IPS-15b (cell line): ENCODE measurements around the gene GDI1.
A peak's percentile ranks its signal among the peaks of the same experiment; 100 is the strongest.

ENCODE experiments used
- H3K27me3 ChIP-seq: one replicate; pipeline ENCODE4 v1.6.1; 2013; ENCODE audit warnings: low read length; ENCODE audit not compliant: control insufficient read depth, insufficient read depth
- H3K36me3 ChIP-seq: one replicate; pipeline ENCODE4 v1.6.1; 2013; ENCODE audit warnings: low read length; ENCODE audit not compliant: control insufficient read depth, insufficient read depth
- H3K4me1 ChIP-seq: one replicate; pipeline ENCODE4 v1.6.1; 2013; ENCODE audit warnings: mild to moderate bottlenecking, low read length; ENCODE audit not compliant: control insufficient read depth, insufficient read depth
- H3K4me3 ChIP-seq: one replicate; pipeline ENCODE4 v1.5.1; 2013; ENCODE audit warnings: low read depth, low read length
- H3K9ac ChIP-seq: one replicate; pipeline ENCODE4 v1.6.1; 2013; ENCODE audit warnings: low read depth, mild to moderate bottlenecking, low read length
- H3K9me3 ChIP-seq: one replicate; pipeline ENCODE4 v1.6.1; 2013; ENCODE audit warnings: mild to moderate bottlenecking, low read length; ENCODE audit not compliant: control insufficient read depth, insufficient read depth

The GDI1 gene

GRCh38 chrX:154443479-154443910 is 6.5 kb downstream of the GDI1 start:
- H3K4me1 ChIP-seq: no peaks in the 10 kb centered on the region
- peak overlapping the region; percentile 35 for H3K4me3 ChIP-seq
- H3K27me3 ChIP-seq: no peaks in the 10 kb centered on the region
- peaks cover 44% of the 10 kb centered on the region for H3K36me3 ChIP-seq
- no peak overlapping the region for H3K9ac ChIP-seq
- no peaks in the 10 kb centered on the region for H3K9me3 ChIP-seq

GRCh38 chrX:154443992-154444754 is 7.2 kb downstream of the GDI1 start, which contains the start of gene FAM50A:
Gene FAM50A (plus strand): TSS chrX:154444141. CDS start chrX:154444236, 95 bp downstream.
- Histone ChIP-seq H3K36me3 (peaks cover 47% of the 10 kb centered on the region), H3K4me1 (no peaks in the 10 kb centered on the region), H3K9me3 (no peaks in the 10 kb centered on the region), H3K4me3 (peak within 1 kb of the TSS; percentile 52), H3K27me3 (no peaks in the 10 kb centered on the region), H3K9ac (no peak within 1 kb of the TSS)

GRCh38 chrX:154444755-154445246 is 7.8 kb downstream of the GDI1 start:
- peak overlapping the region; percentile 52 for H3K4me3 ChIP-seq
- H3K9me3 ChIP-seq: no peaks in the 10 kb centered on the region
- peaks cover 45% of the 10 kb centered on the region for H3K36me3 ChIP-seq
- no peaks in the 10 kb centered on the region for H3K27me3 ChIP-seq
- H3K4me1 ChIP-seq: no peaks in the 10 kb centered on the region
- no peak overlapping the region for H3K9ac ChIP-seq

- no peaks in the 10 kb centered on the region for H3K9me3 ChIP-seq
- H3K27me3 ChIP-seq: no peaks in the 10 kb centered on the region
- no peaks in the 10 kb centered on the region for H3K4me1 ChIP-seq
- H3K9ac ChIP-seq: no peak overlapping the region
- peaks cover 47% of the 10 kb centered on the region for H3K36me3 ChIP-seq
- no peak overlapping the region for H3K4me3 ChIP-seq
These were observed 8.8 kb downstream of the GDI1 start for GRCh38 chrX:154445776-154446175.

- no peaks in the 10 kb centered on the region for H3K27me3 ChIP-seq
- H3K4me1 ChIP-seq: no peaks in the 10 kb centered on the region
- peaks cover 45% of the 10 kb centered on the region for H3K36me3 ChIP-seq
- no peak overlapping the region for H3K4me3 ChIP-seq
- no peaks in the 10 kb centered on the region for H3K9me3 ChIP-seq
- no peak overlapping the region for H3K9ac ChIP-seq
These were observed 9.5 kb downstream of the GDI1 start for GRCh38 chrX:154446430-154446829.

GRCh38 chrX:154448484-154448883 is 11.5 kb downstream of the GDI1 start:
- H3K9ac ChIP-seq: no peak overlapping the region
- peaks cover 32% of the 10 kb centered on the region for H3K36me3 ChIP-seq
- H3K4me1 ChIP-seq: no peaks in the 10 kb centered on the region
- no peaks in the 10 kb centered on the region for H3K9me3 ChIP-seq
- H3K27me3 ChIP-seq: no peaks in the 10 kb centered on the region
- H3K4me3 ChIP-seq: no peak overlapping the region

- no peaks in the 10 kb centered on the region for H3K9me3 ChIP-seq
- H3K27me3 ChIP-seq: no peaks in the 10 kb centered on the region
- no peak overlapping the region for H3K4me3 ChIP-seq
- peaks cover 32% of the 10 kb centered on the region for H3K36me3 ChIP-seq
- H3K4me1 ChIP-seq: no peaks in the 10 kb centered on the region
- H3K9ac ChIP-seq: no peak overlapping the region
These were observed 12.7 kb downstream of the GDI1 start for GRCh38 chrX:154449618-154450017.

GRCh38 chrX:154450312-154450711 is 13.4 kb downstream of the GDI1 start:
- no peaks in the 10 kb centered on the region for H3K4me1 ChIP-seq
- no peaks in the 10 kb centered on the region for H3K9me3 ChIP-seq
- H3K27me3 ChIP-seq: no peaks in the 10 kb centered on the region
- H3K9ac ChIP-seq: no peak overlapping the region
- peaks cover 29% of the 10 kb centered on the region for H3K36me3 ChIP-seq
- no peak overlapping the region for H3K4me3 ChIP-seq

- Histone ChIP-seq H3K9ac (no peak overlapping the region), H3K36me3 (peaks cover 24% of the 10 kb centered on the region), H3K4me3 (no peak overlapping the region), H3K9me3 (no peaks in the 10 kb centered on the region), H3K4me1 (no peaks in the 10 kb centered on the region), H3K27me3 (peaks cover 2% of the 10 kb centered on the region)
These were observed 15.9 kb downstream of the GDI1 start for GRCh38 chrX:154452823-154453222.

GRCh38 chrX:154457491-154458115 is 20.6 kb downstream of the GDI1 start:
- Histone ChIP-seq H3K4me3 (peak overlapping the region; percentile 30), H3K4me1 (no peaks in the 10 kb centered on the region), H3K9me3 (no peaks in the 10 kb centered on the region), H3K27me3 (peaks cover 2% of the 10 kb centered on the region), H3K9ac (no peak overlapping the region), H3K36me3 (peaks cover 17% of the 10 kb centered on the region)

GRCh38 chrX:154458116-154458953 is 21.4 kb downstream of the GDI1 start, which contains the start of gene PLXNA3:
Gene PLXNA3 (plus strand): TSS chrX:154458281. CDS start chrX:154460184, 1,903 bp downstream.
- peak within 1 kb of the TSS; percentile 46 for H3K4me3 ChIP-seq
- no peaks in the 10 kb centered on the region for H3K4me1 ChIP-seq
- no peaks in the 10 kb centered on the region for H3K9me3 ChIP-seq
- peaks cover 2% of the 10 kb centered on the region for H3K27me3 ChIP-seq
- H3K36me3 ChIP-seq: peaks cover 21% of the 10 kb centered on the region
- no peak within 1 kb of the TSS for H3K9ac ChIP-seq
